Keratinocyte (primary cell): ENCODE data around the gene LRIG1. TPM values are rescaled to one million over a fixed set of nuclear protein-coding genes. Genes with fewer than 3 reads are reported as not detected.
A peak's percentile ranks its signal among the peaks of the same experiment; 100 is the strongest.

Experiments
- DNase-seq: peaks from one replicate; pipeline ENCODE4 v3.0.0-alpha.2; 2011; ENCODE audit warnings: low read depth, missing footprints, low spot score
- FAIRE-seq: peaks from 2 replicates; lab custom pipeline; 2011; peaks lifted over from hg19 to GRCh38; lab: Jason Lieb, UNC
- H2AFZ ChIP-seq: 2 replicates; pipeline ENCODE4 v1.6.0; 2012; ENCODE audit warnings: low read length, control low read depth, inconsistent platforms; ENCODE audit not compliant: control insufficient read depth
- H3K27ac ChIP-seq: 2 replicates; pipeline ENCODE4 v1.5.1; 2011; ENCODE audit warnings: low read length; ENCODE audit not compliant: control insufficient read depth, insufficient read depth
- H3K27me3 ChIP-seq: 3 replicates; pipeline ENCODE4 v1.6.0; 2011; ENCODE audit warnings: low read length; ENCODE audit not compliant: control insufficient read depth, insufficient read depth; ENCODE audit errors: extremely low read depth
- H3K36me3 ChIP-seq, 2 experiments: 2 replicates in 1 of 2; 3 replicates in 1 of 2; pipeline ENCODE4 v1.5.1; 2011; ENCODE audit warnings: low read length in 2 of 2, mild to moderate bottlenecking in 1 of 2; ENCODE audit not compliant: control insufficient read depth in 2 of 2, insufficient read depth in 2 of 2; ENCODE audit errors: extremely low read depth in 1 of 2
- H3K4me1 ChIP-seq: 3 replicates; pipeline ENCODE4 v1.5.1; 2011; ENCODE audit warnings: low read length; ENCODE audit not compliant: control insufficient read depth, insufficient read depth; ENCODE audit errors: extremely low read depth
- H3K4me2 ChIP-seq: 3 replicates; pipeline ENCODE4 v1.6.0; 2011; ENCODE audit warnings: low read depth, low read length; ENCODE audit not compliant: control insufficient read depth, insufficient read depth; ENCODE audit errors: extremely low read depth
- H3K4me3 ChIP-seq, 3 experiments: fragments of 200-600 bp in 1 of 3; sonication (generic) in 1 of 3; 2 replicates in 2 of 3; 3 replicates in 1 of 3; pipeline ENCODE4 v1.5.1; 2011 to 2016; ENCODE audit warnings: low read length in 3 of 3, mild to moderate bottlenecking in 3 of 3, control low read depth in 2 of 3, inconsistent platforms in 1 of 3, low read depth in 1 of 3, mixed read lengths in 1 of 3, mixed run types in 1 of 3, moderate library complexity in 1 of 3; ENCODE audit not compliant: control insufficient read depth in 2 of 3, insufficient read depth in 2 of 3; ENCODE audit errors: extremely low read depth in 1 of 3
- H3K79me2 ChIP-seq: 2 replicates; pipeline ENCODE4 v1.6.0; 2012; ENCODE audit warnings: low read length; ENCODE audit not compliant: control insufficient read depth, insufficient read depth
- H3K9ac ChIP-seq: 3 replicates; pipeline ENCODE4 v1.6.0; 2011; ENCODE audit warnings: low read length; ENCODE audit not compliant: control insufficient read depth, insufficient read depth; ENCODE audit errors: extremely low read depth
- H3K9me1 ChIP-seq: 3 replicates; pipeline ENCODE4 v1.6.0; 2011; ENCODE audit warnings: low read length; ENCODE audit not compliant: control insufficient read depth, insufficient read depth; ENCODE audit errors: extremely low read depth
- H3K9me3 ChIP-seq: 2 replicates; pipeline ENCODE4 v1.5.1; 2012; ENCODE audit warnings: low read depth, low read length; ENCODE audit not compliant: control insufficient read depth
- H4K20me1 ChIP-seq: 3 replicates; pipeline ENCODE4 v1.6.0; 2011; ENCODE audit warnings: low read length; ENCODE audit not compliant: control insufficient read depth, insufficient read depth; ENCODE audit errors: extremely low read depth
- CTCF ChIP-seq, 3 experiments: IDR thresholded peaks in 1 of 3; conservative IDR thresholded peaks in 1 of 3; optimal IDR thresholded peaks in 1 of 3; 2 replicates in 2 of 3; 3 replicates in 1 of 3; pipeline versions ENCODE3 to v1.5.1; 2011; ENCODE audit warnings: low read length in 3 of 3, mild to moderate bottlenecking in 3 of 3, moderate library complexity in 2 of 3, control low read depth in 1 of 3, inconsistent platforms in 1 of 3; ENCODE audit not compliant: insufficient read depth in 2 of 3; ENCODE audit errors: extremely low read depth in 1 of 3
- EZH2 ChIP-seq: IDR thresholded peaks from one replicate; pipeline ENCODE4 v1.6.1; 2012; ENCODE audit warnings: inconsistent platforms, mild to moderate bottlenecking, low read length, moderate library complexity
- dilution Hi-C: fragments of 300-500 bp; cut with MboI; formaldehyde crosslinking; loops from one replicate; pipeline ENCODE4 v1.7.0; 2020; ENCODE audit warnings: low sequenced_read_pairs; ENCODE audit not compliant: extremely low pct_ligation_motif_present
- polyA plus RNA-seq, 5 experiments: library from polyadenylated mRNA; depleted of rRNA in 3 of 5; stranded (reverse) in 3 of 5; stranded (forward) in 1 of 5; unstranded in 1 of 5; fragments of >200 nt; gene quantifications; 1 replicate in 1 of 5; 2 replicates in 3 of 5; 3 replicates in 1 of 5; pipeline versions ENCODE4 v1.2.1 to v1.2.3, GENCODE V29; 2011 to 2012; ENCODE audit warnings: missing spikeins in 2 of 5, low read depth in 1 of 5, low replicate concordance in 1 of 5

Gene LRIG1
- polyA plus RNA-seq, 1 donor (not counting 4 experiments of a cell fraction or from before 2014, with no cell fraction given), result 17.2 TPM

- TF ChIP-seq EZH2, result no peak
- no peak for TF ChIP-seq CTCF (optimal IDR thresholded peaks at IDR 0.05 in 1 of 3, IDR thresholded peaks at IDR 0.05 in 1 of 3, conservative IDR thresholded peaks at IDR 0.05 in 1 of 3; ENCODE audit: extremely low read depth in 1 of 3, insufficient read depth in 2 of 3, low read length in 3 of 3)
- Histone ChIP-seq H3K4me1 (peaks cover 42% of the 10 kb centered on the region), H4K20me1 (no peaks in the 10 kb centered on the region), H3K4me2 (peak overlapping the region; percentile 38), H3K9ac (no peak overlapping the region), H3K36me3 (no peaks in the 10 kb centered on the region), H3K4me3 (no peak overlapping the region), H3K9me3 (no peaks in the 10 kb centered on the region), H2AFZ (no peak overlapping the region), H3K9me1 (no peaks in the 10 kb centered on the region), H3K27me3 (no peaks in the 10 kb centered on the region), H3K79me2 (peaks cover 29% of the 10 kb centered on the region), H3K27ac (no peak overlapping the region)
- FAIRE-seq (peak; percentile 77), DNase-seq (no peak)
- dilution Hi-C loops, result no loop called here
Observed at GRCh38 chr3:66435989-66436388, 64.8 kb downstream of the LRIG1 start.

- no peak for TF ChIP-seq CTCF (optimal IDR thresholded peaks at IDR 0.05 in 1 of 3, IDR thresholded peaks at IDR 0.05 in 1 of 3, conservative IDR thresholded peaks at IDR 0.05 in 1 of 3; ENCODE audit: extremely low read depth in 1 of 3, insufficient read depth in 2 of 3, low read length in 3 of 3)
- TF ChIP-seq EZH2, result no peak
- DNase-seq (no peak), FAIRE-seq (no peak)
- Histone ChIP-seq H3K9ac (no peak overlapping the region), H3K27me3 (no peaks in the 10 kb centered on the region), H3K4me1 (peaks cover 32% of the 10 kb centered on the region), H4K20me1 (no peaks in the 10 kb centered on the region), H3K9me1 (no peaks in the 10 kb centered on the region), H3K9me3 (no peaks in the 10 kb centered on the region), H2AFZ (no peak overlapping the region), H3K4me2 (no peak overlapping the region), H3K27ac (no peak overlapping the region), H3K79me2 (peaks cover 37% of the 10 kb centered on the region), H3K4me3 (no peak overlapping the region), H3K36me3 (no peaks in the 10 kb centered on the region)
- dilution Hi-C loops, result no loop called here
Observed at GRCh38 chr3:66434726-66435125, 66.1 kb downstream of the LRIG1 start.
